Liver (tissue), 9 donors: ENCODE results near the gene THBD. TPM values are rescaled to one million over a fixed set of nuclear protein-coding genes. Genes with fewer than 3 reads are reported as not detected.

ENCODE experiments used
- DNase-seq: peaks from one replicate; pipeline ENCODE4 v3.0.0-alpha.2; 2017; ENCODE audit warnings: low spot score
- H3K27ac ChIP-seq, 2 donors: one replicate each; pipeline ENCODE4 v1.7.0; 2013; ENCODE audit warnings: inconsistent platforms in 2 of 2, low read length in 2 of 2, control low read depth in 1 of 2, low read depth in 1 of 2, mild to moderate bottlenecking in 1 of 2
- H3K27me3 ChIP-seq, 4 donors: one replicate each; pipeline versions ENCODE4 v1.6.1 to v1.7.0; 2013; ENCODE audit warnings: low read length in 3 of 4, inconsistent platforms in 1 of 4, mild to moderate bottlenecking in 1 of 4, moderate library complexity in 1 of 4; ENCODE audit not compliant: control insufficient read depth in 4 of 4, insufficient read depth in 4 of 4
- H3K36me3 ChIP-seq, 4 donors: one replicate each; pipeline versions ENCODE4 v1.6.1 to v1.7.0; 2013; ENCODE audit warnings: low read length in 3 of 4, mild to moderate bottlenecking in 3 of 4, low read depth in 1 of 4, moderate library complexity in 1 of 4; ENCODE audit not compliant: control insufficient read depth in 4 of 4, insufficient read depth in 3 of 4
- H3K4me1 ChIP-seq, 4 donors: one replicate each; pipeline versions ENCODE4 v1.6.1 to v1.7.0; 2013; ENCODE audit warnings: low read length in 3 of 4, mild to moderate bottlenecking in 3 of 4, moderate library complexity in 1 of 4; ENCODE audit not compliant: control insufficient read depth in 4 of 4, insufficient read depth in 4 of 4
- H3K4me3 ChIP-seq, 3 donors: one replicate each; pipeline versions ENCODE4 v1.6.1 to v1.7.0; 2013; ENCODE audit warnings: low read length in 3 of 3, control low read depth in 1 of 3, low read depth in 1 of 3, mild to moderate bottlenecking in 1 of 3
- H3K9ac ChIP-seq, 2 donors: one replicate each; pipeline ENCODE4 v1.7.0; 2013; ENCODE audit warnings: low read length in 2 of 2, mild to moderate bottlenecking in 2 of 2, moderate library complexity in 2 of 2, control low read depth in 1 of 2, low read depth in 1 of 2
- H3K9me3 ChIP-seq, 4 donors: one replicate each; pipeline versions ENCODE4 v1.6.1 to v1.7.0; 2013; ENCODE audit warnings: low read length in 3 of 4; ENCODE audit not compliant: control insufficient read depth in 4 of 4
- EGR1 ChIP-seq, 2 donors: IDR thresholded peaks; 2 replicates each; pipeline ENCODE4 v1.6.1; 2016 to 2018; ENCODE audit warnings: antibody characterized with exemption in 2 of 2, low read depth in 2 of 2
- FOXA1 ChIP-seq: IDR thresholded peaks from 2 replicates; pipeline ENCODE4 v1.6.1; 2016; ENCODE audit warnings: antibody characterized with exemption
- FOXA2 ChIP-seq: IDR thresholded peaks from 2 replicates; pipeline ENCODE4 v1.6.1; 2016; ENCODE audit warnings: antibody characterized with exemption
- GABPA ChIP-seq, 2 donors: IDR thresholded peaks in 1 of 2; conservative IDR thresholded peaks in 1 of 2; 2 replicates each; pipeline ENCODE4 v1.6.1; 2016; ENCODE audit warnings: antibody characterized with exemption in 2 of 2, mild to moderate bottlenecking in 1 of 2, moderate library complexity in 1 of 2
- HNF4A ChIP-seq, 2 donors: conservative IDR thresholded peaks; 2 replicates each; pipeline ENCODE4 v1.6.1; 2016; ENCODE audit warnings: antibody characterized with exemption in 2 of 2, mild to moderate bottlenecking in 2 of 2
- HNF4G ChIP-seq: IDR thresholded peaks from 2 replicates; pipeline ENCODE4 v1.6.1; 2016; ENCODE audit warnings: antibody characterized with exemption
- JUND ChIP-seq, 2 donors: IDR thresholded peaks; 2 replicates each; pipeline ENCODE4 v1.6.1; 2016; ENCODE audit warnings: antibody characterized with exemption in 2 of 2
- NR2F2 ChIP-seq: IDR thresholded peaks from 2 replicates; pipeline ENCODE4 v1.6.1; 2016; ENCODE audit warnings: antibody characterized with exemption
- RAD21 ChIP-seq, 2 donors: IDR thresholded peaks; 2 replicates each; pipeline ENCODE4 v1.6.1; 2016; ENCODE audit warnings: antibody characterized with exemption in 2 of 2, mild to moderate bottlenecking in 2 of 2
- RXRA ChIP-seq, 2 donors: IDR thresholded peaks; 2 replicates each; pipeline ENCODE4 v1.6.1; 2017 to 2018; ENCODE audit warnings: antibody characterized with exemption in 2 of 2, mild to moderate bottlenecking in 1 of 2
- SP1 ChIP-seq: IDR thresholded peaks from 2 replicates; pipeline ENCODE4 v1.6.1; 2018; ENCODE audit warnings: antibody characterized with exemption, mild to moderate bottlenecking
- TAF1 ChIP-seq: conservative IDR thresholded peaks from 2 replicates; pipeline ENCODE4 v1.6.1; 2016; ENCODE audit warnings: antibody characterized with exemption, mild to moderate bottlenecking
- YY1 ChIP-seq: IDR thresholded peaks from 2 replicates; pipeline ENCODE4 v1.6.1; 2016; ENCODE audit warnings: antibody characterized with exemption, mild to moderate bottlenecking
- WGBS: extraction: QIAGEN DNeasy Blood & Tissue Kit; methylation state at CpG from one replicate; pipeline ENCODE4 v1.1.7; 2013; 5-methylcytosine and 5-hydroxymethylcytosine counted together
- polyA plus RNA-seq, 2 donors: library from polyadenylated mRNA; stranded (reverse) in 1 of 2; unstranded in 1 of 2; fragments of 200-250 nt in 1 of 2; fragments of >200 nt in 1 of 2; fragmentation: Nextera tagmentation in 1 of 2; extraction: Ambion mirVana in 1 of 2; gene quantifications; one replicate each; pipeline versions ENCODE4 v1.2.1 to v1.2.3, GENCODE V29; 2013 to 2015
- total RNA-seq, 2 donors: library from RNA; depleted of rRNA; stranded (reverse); fragments of >200 nt; gene quantifications; one replicate each; pipeline ENCODE4 v1.2.3, GENCODE V29; 2014
- TF ChIP-seq, protein P1 (sequence below): fragments of 150-350 bp; IDR thresholded peaks from 2 replicates; pipeline ENCODE4 v1.5.1; 2017; ENCODE audit warnings: improper control_type of control experiment, low read depth, low read length; ENCODE audit not compliant: missing input control
- TF ChIP-seq, protein P2 (sequence below): IDR thresholded peaks from 2 replicates; pipeline ENCODE4 v1.6.1; 2016; ENCODE audit warnings: antibody characterized with exemption, mild to moderate bottlenecking
- TF ChIP-seq, protein P3 (sequence below): IDR thresholded peaks from 2 replicates; pipeline ENCODE4 v1.6.1; 2016; ENCODE audit warnings: antibody characterized with exemption
- TF ChIP-seq, protein P4 (sequence below): IDR thresholded peaks from 2 replicates; pipeline ENCODE4 v1.6.1; 2016; ENCODE audit warnings: antibody characterized with exemption
- TF ChIP-seq, protein P5 (sequence below): IDR thresholded peaks from 2 replicates; pipeline ENCODE4 v1.6.1; 2016; ENCODE audit warnings: antibody characterized with exemption
- donor health status: healthy.
- donor health status: healthy.
- donor health status: healthy.
- donor health status: healthy.
- donor health status: healthy.

The THBD gene
- total and polyA plus RNA-seq, 4 donors: 1.4 to 6.6 (median 3.1) TPM

DNA sequence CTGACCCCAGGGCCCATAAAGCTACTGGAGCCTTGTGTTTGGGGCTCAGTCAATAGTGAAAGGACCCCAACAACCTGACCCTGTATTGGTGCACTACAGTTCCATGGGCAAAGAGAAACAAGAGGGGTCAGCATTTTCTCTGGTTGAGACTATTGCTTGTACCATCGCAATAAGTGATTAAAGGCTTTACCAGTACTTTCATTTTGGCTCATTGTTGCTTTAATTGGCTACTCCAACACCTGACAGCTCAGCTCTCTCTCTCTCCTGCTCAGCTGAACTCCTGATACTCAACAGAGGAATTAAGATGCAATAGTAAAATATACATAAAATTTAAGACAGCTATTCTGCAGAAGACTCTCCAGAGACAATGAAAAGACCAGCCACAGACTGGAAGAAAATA lies 18.8 kb upstream of the THBD start:
- WGBS: 90% methylated on average over 1 of the region's 1 CpG
- TF ChIP-seq NR2F2: no peak
- no peak for TF ChIP-seq RAD21 (IDR thresholded peaks at IDR 0.05)
- TF ChIP-seq HNF4G: no peak
- TF ChIP-seq, protein P1, sequence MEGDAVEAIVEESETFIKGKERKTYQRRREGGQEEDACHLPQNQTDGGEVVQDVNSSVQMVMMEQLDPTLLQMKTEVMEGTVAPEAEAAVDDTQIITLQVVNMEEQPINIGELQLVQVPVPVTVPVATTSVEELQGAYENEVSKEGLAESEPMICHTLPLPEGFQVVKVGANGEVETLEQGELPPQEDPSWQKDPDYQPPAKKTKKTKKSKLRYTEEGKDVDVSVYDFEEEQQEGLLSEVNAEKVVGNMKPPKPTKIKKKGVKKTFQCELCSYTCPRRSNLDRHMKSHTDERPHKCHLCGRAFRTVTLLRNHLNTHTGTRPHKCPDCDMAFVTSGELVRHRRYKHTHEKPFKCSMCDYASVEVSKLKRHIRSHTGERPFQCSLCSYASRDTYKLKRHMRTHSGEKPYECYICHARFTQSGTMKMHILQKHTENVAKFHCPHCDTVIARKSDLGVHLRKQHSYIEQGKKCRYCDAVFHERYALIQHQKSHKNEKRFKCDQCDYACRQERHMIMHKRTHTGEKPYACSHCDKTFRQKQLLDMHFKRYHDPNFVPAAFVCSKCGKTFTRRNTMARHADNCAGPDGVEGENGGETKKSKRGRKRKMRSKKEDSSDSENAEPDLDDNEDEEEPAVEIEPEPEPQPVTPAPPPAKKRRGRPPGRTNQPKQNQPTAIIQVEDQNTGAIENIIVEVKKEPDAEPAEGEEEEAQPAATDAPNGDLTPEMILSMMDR: no peak
- TF ChIP-seq HNF4A (conservative IDR thresholded peaks at IDR 0.05): no peak
- no peak for TF ChIP-seq FOXA2
- TF ChIP-seq TAF1: no peak
- TF ChIP-seq JUND (IDR thresholded peaks at IDR 0.05): no peak
- TF ChIP-seq SP1: no peak
- TF ChIP-seq EGR1 (IDR thresholded peaks at IDR 0.05; ENCODE audit: low read depth in 2 of 2): no peak
- TF ChIP-seq, protein P2, sequence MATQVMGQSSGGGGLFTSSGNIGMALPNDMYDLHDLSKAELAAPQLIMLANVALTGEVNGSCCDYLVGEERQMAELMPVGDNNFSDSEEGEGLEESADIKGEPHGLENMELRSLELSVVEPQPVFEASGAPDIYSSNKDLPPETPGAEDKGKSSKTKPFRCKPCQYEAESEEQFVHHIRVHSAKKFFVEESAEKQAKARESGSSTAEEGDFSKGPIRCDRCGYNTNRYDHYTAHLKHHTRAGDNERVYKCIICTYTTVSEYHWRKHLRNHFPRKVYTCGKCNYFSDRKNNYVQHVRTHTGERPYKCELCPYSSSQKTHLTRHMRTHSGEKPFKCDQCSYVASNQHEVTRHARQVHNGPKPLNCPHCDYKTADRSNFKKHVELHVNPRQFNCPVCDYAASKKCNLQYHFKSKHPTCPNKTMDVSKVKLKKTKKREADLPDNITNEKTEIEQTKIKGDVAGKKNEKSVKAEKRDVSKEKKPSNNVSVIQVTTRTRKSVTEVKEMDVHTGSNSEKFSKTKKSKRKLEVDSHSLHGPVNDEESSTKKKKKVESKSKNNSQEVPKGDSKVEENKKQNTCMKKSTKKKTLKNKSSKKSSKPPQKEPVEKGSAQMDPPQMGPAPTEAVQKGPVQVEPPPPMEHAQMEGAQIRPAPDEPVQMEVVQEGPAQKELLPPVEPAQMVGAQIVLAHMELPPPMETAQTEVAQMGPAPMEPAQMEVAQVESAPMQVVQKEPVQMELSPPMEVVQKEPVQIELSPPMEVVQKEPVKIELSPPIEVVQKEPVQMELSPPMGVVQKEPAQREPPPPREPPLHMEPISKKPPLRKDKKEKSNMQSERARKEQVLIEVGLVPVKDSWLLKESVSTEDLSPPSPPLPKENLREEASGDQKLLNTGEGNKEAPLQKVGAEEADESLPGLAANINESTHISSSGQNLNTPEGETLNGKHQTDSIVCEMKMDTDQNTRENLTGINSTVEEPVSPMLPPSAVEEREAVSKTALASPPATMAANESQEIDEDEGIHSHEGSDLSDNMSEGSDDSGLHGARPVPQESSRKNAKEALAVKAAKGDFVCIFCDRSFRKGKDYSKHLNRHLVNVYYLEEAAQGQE: no peak
- TF ChIP-seq, protein P3, sequence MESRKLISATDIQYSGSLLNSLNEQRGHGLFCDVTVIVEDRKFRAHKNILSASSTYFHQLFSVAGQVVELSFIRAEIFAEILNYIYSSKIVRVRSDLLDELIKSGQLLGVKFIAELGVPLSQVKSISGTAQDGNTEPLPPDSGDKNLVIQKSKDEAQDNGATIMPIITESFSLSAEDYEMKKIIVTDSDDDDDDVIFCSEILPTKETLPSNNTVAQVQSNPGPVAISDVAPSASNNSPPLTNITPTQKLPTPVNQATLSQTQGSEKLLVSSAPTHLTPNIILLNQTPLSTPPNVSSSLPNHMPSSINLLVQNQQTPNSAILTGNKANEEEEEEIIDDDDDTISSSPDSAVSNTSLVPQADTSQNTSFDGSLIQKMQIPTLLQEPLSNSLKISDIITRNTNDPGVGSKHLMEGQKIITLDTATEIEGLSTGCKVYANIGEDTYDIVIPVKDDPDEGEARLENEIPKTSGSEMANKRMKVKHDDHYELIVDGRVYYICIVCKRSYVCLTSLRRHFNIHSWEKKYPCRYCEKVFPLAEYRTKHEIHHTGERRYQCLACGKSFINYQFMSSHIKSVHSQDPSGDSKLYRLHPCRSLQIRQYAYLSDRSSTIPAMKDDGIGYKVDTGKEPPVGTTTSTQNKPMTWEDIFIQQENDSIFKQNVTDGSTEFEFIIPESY: no peak
- no peak for TF ChIP-seq RXRA (IDR thresholded peaks at IDR 0.05)
- no peak for TF ChIP-seq YY1
- TF ChIP-seq, protein P4, sequence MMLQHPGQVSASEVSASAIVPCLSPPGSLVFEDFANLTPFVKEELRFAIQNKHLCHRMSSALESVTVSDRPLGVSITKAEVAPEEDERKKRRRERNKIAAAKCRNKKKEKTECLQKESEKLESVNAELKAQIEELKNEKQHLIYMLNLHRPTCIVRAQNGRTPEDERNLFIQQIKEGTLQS: no peak
- TF ChIP-seq, protein P5, sequence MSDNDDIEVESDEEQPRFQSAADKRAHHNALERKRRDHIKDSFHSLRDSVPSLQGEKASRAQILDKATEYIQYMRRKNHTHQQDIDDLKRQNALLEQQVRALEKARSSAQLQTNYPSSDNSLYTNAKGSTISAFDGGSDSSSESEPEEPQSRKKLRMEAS: no peak
- no peak for TF ChIP-seq GABPA (IDR thresholded peaks at IDR 0.05 in 1 of 2, conservative IDR thresholded peaks at IDR 0.05 in 1 of 2)
- no peak for TF ChIP-seq FOXA1
- Histone ChIP-seq H3K4me3 (no peak overlapping the region), H3K36me3 (no peaks in the 10 kb centered on the region), H3K4me1 (no peaks in the 10 kb centered on the region), H3K27me3 (peaks cover 0 to 2% (median 0%) of the 10 kb centered on the region in 4 donors), H3K9ac (no peak overlapping the region), H3K9me3 (no peaks in the 10 kb centered on the region), H3K27ac (no peak overlapping the region)
- no peak for DNase-seq
